Mesothelial cell of epicardium (in vitro differentiated cells): Measurements from ENCODE around the gene HCST. TPM values are rescaled to one million over a fixed set of nuclear protein-coding genes. Genes with fewer than 3 reads are reported as not detected.
"Not testable (repeated sequence)": the region's sequence is repeated elsewhere in the genome, so short reads cannot be mapped to it uniquely, and the experiment has no call there.

Experiments used
- DNase-seq, 2 experiments: peaks; one replicate each; pipeline ENCODE4 v3.0.0; 2021; ENCODE audit warnings: low spot score in 2 of 2; ENCODE audit not compliant: unreplicated experiment in 2 of 2
- H3K27ac Mint-ChIP-seq: 2 replicates; pipeline ENCODE4 v1.8.0; 2021; ENCODE audit warnings: mixed read lengths
- H3K27me3 Mint-ChIP-seq: 2 replicates; pipeline ENCODE4 v1.8.0; 2021; ENCODE audit warnings: low read depth, mixed read lengths
- H3K36me3 Mint-ChIP-seq: 2 replicates; pipeline ENCODE4 v1.8.0; 2021; ENCODE audit warnings: mixed read lengths
- H3K4me1 Mint-ChIP-seq: 2 replicates; pipeline ENCODE4 v1.8.0; 2021; ENCODE audit warnings: mixed read lengths
- H3K4me3 Mint-ChIP-seq: 2 replicates; pipeline ENCODE4 v1.8.0; 2021; ENCODE audit warnings: mild to moderate bottlenecking, moderate library complexity, mixed read lengths
- H3K9me3 Mint-ChIP-seq: 2 replicates; pipeline ENCODE4 v1.8.0; 2021; ENCODE audit warnings: mixed read lengths
- total RNA-seq: library from RNA; stranded (reverse); gene quantifications from 3 replicates; pipeline ENCODE4 v1.2.1, GENCODE V29; 2021
- TF ChIP-seq, protein P1 (sequence below): fragments of 200-600 bp; sonication (generic); IDR thresholded peaks from one replicate; pipeline ENCODE4 v1.5.0; 2021; ENCODE audit warnings: antibody characterized with exemption; ENCODE audit not compliant: unreplicated experiment

The HCST gene
- total RNA-seq, 1 donor from 2014 or later: 0.92 TPM

GRCh38 chr19:35908010-35908441 is 5.7 kb downstream of the HCST start, which contains the start of gene TYROBP:
TYROBP (minus strand) TSS chr19:35908295; CDS start chr19:35908228, 67 bp downstream.
- no peaks in the 10 kb centered on the region for H3K27me3 Mint-ChIP-seq
- H3K36me3 Mint-ChIP-seq: no peaks in the 10 kb centered on the region
- H3K27ac Mint-ChIP-seq: no peak within 1 kb of the TSS
- H3K4me3 Mint-ChIP-seq: no peak within 1 kb of the TSS
- DNase-seq: no peak
- TF ChIP-seq, protein P1, sequence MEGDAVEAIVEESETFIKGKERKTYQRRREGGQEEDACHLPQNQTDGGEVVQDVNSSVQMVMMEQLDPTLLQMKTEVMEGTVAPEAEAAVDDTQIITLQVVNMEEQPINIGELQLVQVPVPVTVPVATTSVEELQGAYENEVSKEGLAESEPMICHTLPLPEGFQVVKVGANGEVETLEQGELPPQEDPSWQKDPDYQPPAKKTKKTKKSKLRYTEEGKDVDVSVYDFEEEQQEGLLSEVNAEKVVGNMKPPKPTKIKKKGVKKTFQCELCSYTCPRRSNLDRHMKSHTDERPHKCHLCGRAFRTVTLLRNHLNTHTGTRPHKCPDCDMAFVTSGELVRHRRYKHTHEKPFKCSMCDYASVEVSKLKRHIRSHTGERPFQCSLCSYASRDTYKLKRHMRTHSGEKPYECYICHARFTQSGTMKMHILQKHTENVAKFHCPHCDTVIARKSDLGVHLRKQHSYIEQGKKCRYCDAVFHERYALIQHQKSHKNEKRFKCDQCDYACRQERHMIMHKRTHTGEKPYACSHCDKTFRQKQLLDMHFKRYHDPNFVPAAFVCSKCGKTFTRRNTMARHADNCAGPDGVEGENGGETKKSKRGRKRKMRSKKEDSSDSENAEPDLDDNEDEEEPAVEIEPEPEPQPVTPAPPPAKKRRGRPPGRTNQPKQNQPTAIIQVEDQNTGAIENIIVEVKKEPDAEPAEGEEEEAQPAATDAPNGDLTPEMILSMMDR: no peak
- H3K4me1 Mint-ChIP-seq: peaks cover 7% of the 10 kb centered on the region
- H3K9me3 Mint-ChIP-seq: no peaks in the 10 kb centered on the region

- Mint-ChIP-seq H3K4me3 (no peak overlapping the region), H3K9me3 (no peaks in the 10 kb centered on the region), H3K36me3 (no peaks in the 10 kb centered on the region), H3K27ac (no peak overlapping the region), H3K4me1 (no peaks in the 10 kb centered on the region), H3K27me3 (no peaks in the 10 kb centered on the region)
- TF ChIP-seq, protein P1: no peak
- DNase-seq: no peak
Measured at GRCh38 chr19:35908973-35909683, 6.8 kb downstream of the HCST start.

DNA sequence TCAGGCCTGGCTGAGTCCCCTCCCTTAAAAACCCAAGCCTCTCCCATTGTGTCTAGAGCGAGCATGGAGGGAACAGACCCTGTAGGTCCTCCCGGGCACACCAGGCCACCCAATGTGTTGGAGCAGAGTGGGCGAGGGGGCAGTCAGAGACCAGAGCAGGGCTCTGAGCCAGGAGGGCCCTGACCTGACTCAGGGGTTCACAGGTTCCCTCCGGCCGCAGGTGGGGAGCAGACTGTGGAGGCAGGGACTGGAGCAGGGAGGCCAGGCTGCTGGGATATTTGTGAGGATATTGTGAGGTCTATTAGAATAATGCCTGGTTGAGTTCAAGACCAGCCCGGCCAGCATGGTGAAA is 7.3 kb downstream of the HCST start:
- Mint-ChIP-seq H3K9me3 (no peaks in the 10 kb centered on the region), H3K27me3 (no peaks in the 10 kb centered on the region), H3K36me3 (no peaks in the 10 kb centered on the region), H3K4me3 (no peak overlapping the region), H3K27ac (no peak overlapping the region), H3K4me1 (no peaks in the 10 kb centered on the region)
- TF ChIP-seq, protein P1: no peak
- no peak for DNase-seq

GRCh38 chr19:35910355-35910754 is 8.0 kb downstream of the HCST start:
- H3K9me3 Mint-ChIP-seq, H3K4me1 Mint-ChIP-seq, DNase-seq, H3K36me3 Mint-ChIP-seq, H3K27me3 Mint-ChIP-seq, H3K4me3 Mint-ChIP-seq, H3K27ac Mint-ChIP-seq: not testable (repeated sequence)

- TF ChIP-seq, protein P1: no peak
- no peaks in the 10 kb centered on the region for H3K36me3 Mint-ChIP-seq
- no peaks in the 10 kb centered on the region for H3K9me3 Mint-ChIP-seq
- no peak overlapping the region for H3K27ac Mint-ChIP-seq
- H3K4me3 Mint-ChIP-seq: no peak overlapping the region
- H3K27me3 Mint-ChIP-seq: peaks cover 1% of the 10 kb centered on the region
- H3K4me1 Mint-ChIP-seq: no peaks in the 10 kb centered on the region
- no peak for DNase-seq
Measured at GRCh38 chr19:35911173-35911572, 8.8 kb downstream of the HCST start.

DNA sequence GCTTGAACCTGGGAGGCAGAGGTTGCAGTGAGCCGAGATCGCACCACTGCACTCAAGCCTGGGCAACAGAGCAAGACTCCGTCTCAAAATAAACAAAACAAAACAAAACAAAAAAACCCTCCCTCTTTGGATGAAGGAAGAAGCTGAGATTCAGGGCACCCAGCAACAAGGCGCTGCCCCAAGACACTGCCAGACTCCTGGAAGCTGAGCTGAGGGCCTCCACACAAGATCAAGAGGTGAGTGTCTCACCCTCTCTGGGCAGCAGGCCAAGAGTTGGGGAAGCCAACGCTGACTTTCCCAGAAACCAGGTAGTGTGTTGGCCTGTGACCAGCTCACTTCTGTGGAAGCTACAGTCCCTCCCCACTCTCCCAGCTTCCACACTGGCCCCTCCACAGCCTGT is 9.5 kb downstream of the HCST start:
- peaks cover 1% of the 10 kb centered on the region for H3K27me3 Mint-ChIP-seq
- no peaks in the 10 kb centered on the region for H3K36me3 Mint-ChIP-seq
- TF ChIP-seq, protein P1: no peak
- no peak overlapping the region for H3K27ac Mint-ChIP-seq
- H3K9me3 Mint-ChIP-seq: no peaks in the 10 kb centered on the region
- no peak overlapping the region for H3K4me3 Mint-ChIP-seq
- H3K4me1 Mint-ChIP-seq: no peaks in the 10 kb centered on the region
- no peak for DNase-seq
